Right lung (tissue), 5 donors: ENCODE results near the gene ALCAM. TPM values are rescaled to one million over a fixed set of nuclear protein-coding genes. Genes with fewer than 3 reads are reported as not detected.

ENCODE experiments used
- DNase-seq, 2 donors: peaks; one replicate each; pipeline ENCODE4 v3.0.0-alpha.2; 2013
- polyA plus RNA-seq, 5 donors: library from polyadenylated mRNA; unstranded; fragments of 120-200 nt; gene quantifications; one replicate each; pipeline versions ENCODE4 v1.2.1 to v1.2.3, GENCODE V29; 2013; ENCODE audit warnings: inconsistent platforms in 1 of 5, low replicate concordance in 1 of 5; ENCODE audit not compliant: insufficient read length in 5 of 5, insufficient read depth in 1 of 5

Gene ALCAM
- polyA plus RNA-seq, 5 donors: 88.0 to 145 (median 134) TPM

- DNase-seq: no peak
These were observed 57.9 kb downstream of the ALCAM start for GRCh38 chr3:105424412-105425152.

GRCh38 chr3:105425153-105425502 is 58.4 kb downstream of the ALCAM start:
- no peak for DNase-seq

- no peak for DNase-seq
These were observed 60.6 kb downstream of the ALCAM start for GRCh38 chr3:105427332-105427731.

- DNase-seq: no peak
These were observed 62.5 kb downstream of the ALCAM start for GRCh38 chr3:105429034-105429762.

- no peak for DNase-seq
These were observed 63.7 kb downstream of the ALCAM start for GRCh38 chr3:105430455-105430854.

GRCh38 chr3:105431200-105431599 is 64.5 kb downstream of the ALCAM start:
- DNase-seq: no peak

- DNase-seq: no peak
These were observed 68.6 kb downstream of the ALCAM start for GRCh38 chr3:105435277-105435676.

- no peak for DNase-seq
These were observed 70.0 kb downstream of the ALCAM start for GRCh38 chr3:105436687-105437086.

GRCh38 chr3:105440113-105440512 is 73.4 kb downstream of the ALCAM start:
- DNase-seq: no peak

- DNase-seq: no peak
These were observed 78.0 kb downstream of the ALCAM start for GRCh38 chr3:105444725-105445124.

- no peak for DNase-seq
These were observed 81.8 kb downstream of the ALCAM start for GRCh38 chr3:105448338-105448982.

- no peak for DNase-seq
These were observed 82.7 kb downstream of the ALCAM start for GRCh38 chr3:105449414-105449813.

- DNase-seq: no peak
These were observed 89.3 kb downstream of the ALCAM start for GRCh38 chr3:105456017-105456416.

GRCh38 chr3:105458518-105459215 is 92.0 kb downstream of the ALCAM start:
- no peak for DNase-seq

GRCh38 chr3:105459566-105460290 is 93.0 kb downstream of the ALCAM start:
- DNase-seq: no peak

- DNase-seq: no peak
These were observed 96.9 kb downstream of the ALCAM start for GRCh38 chr3:105463620-105464019.

GRCh38 chr3:105465251-105465853 is 98.6 kb downstream of the ALCAM start:
- no peak for DNase-seq

GRCh38 chr3:105466072-105466471 is 99.4 kb downstream of the ALCAM start:
- no peak for DNase-seq

GRCh38 chr3:105466495-105467404 is 100.0 kb downstream of the ALCAM start:
- no peak for DNase-seq

- DNase-seq: no peak
These were observed 104.1 kb downstream of the ALCAM start for GRCh38 chr3:105470851-105471250.
